Transverse colon (tissue), 4 donors: ENCODE measurements around the gene TTLL5. TPM values are rescaled to one million over a fixed set of nuclear protein-coding genes. Genes with fewer than 3 reads are reported as not detected.

ENCODE experiments used
- DNase-seq: peaks from one replicate; pipeline ENCODE4 v3.0.0-alpha.2; 2019
- H3K27ac ChIP-seq, 4 donors: fragments of 200-600 bp; sonication (generic); 2 replicates each; pipeline ENCODE4 v1.5.1; 2016 to 2018; ENCODE audit warnings: inconsistent platforms in 4 of 4
- H3K27me3 ChIP-seq: fragments of 200-600 bp; sonication (generic); 2 replicates; pipeline ENCODE4 v1.5.1; 2017; ENCODE audit warnings: inconsistent platforms
- H3K36me3 ChIP-seq, 4 donors: fragments of 200-600 bp; sonication (generic); 2 replicates each; pipeline ENCODE4 v1.5.1; 2017 to 2019; ENCODE audit warnings: inconsistent platforms in 4 of 4
- H3K4me1 ChIP-seq, 4 donors: fragments of 200-600 bp; sonication (generic); 2 replicates each; pipeline ENCODE4 v1.5.1; 2017 to 2020; ENCODE audit warnings: inconsistent platforms in 4 of 4
- H3K4me3 ChIP-seq, 4 donors: fragments of 200-600 bp; sonication (generic); 1 replicate in 1 of 4; 2 replicates in 3 of 4; pipeline versions ENCODE4 v1.5.1 to v1.6.1; 2017 to 2019; ENCODE audit warnings: inconsistent platforms in 4 of 4
- H3K9me3 ChIP-seq, 2 donors: fragments of 200-600 bp; sonication (generic); 2 replicates each; pipeline ENCODE4 v1.5.1; 2017 to 2019; ENCODE audit warnings: inconsistent platforms in 2 of 2
- CTCF ChIP-seq, 5 experiments: fragments of 200-600 bp in 3 of 5; fragments of 450-650 bp in 2 of 5; sonication (generic) in 3 of 5; IDR thresholded peaks; 1 replicate in 2 of 5; 2 replicates in 3 of 5; pipeline ENCODE4 v1.5.1; 2016 to 2017; ENCODE audit warnings: antibody characterized with exemption in 5 of 5, inconsistent platforms in 3 of 5, mild to moderate bottlenecking in 2 of 5, moderate library complexity in 1 of 5
- EP300 ChIP-seq: sonication (generic); formaldehyde crosslinking; IDR thresholded peaks from one replicate; pipeline ENCODE4 v1.6.1; 2017; ENCODE audit warnings: antibody characterized with exemption, low read depth
- POLR2A ChIP-seq: fragments of 450-650 bp; IDR thresholded peaks from one replicate; pipeline ENCODE4 v1.6.1; 2016; ENCODE audit warnings: antibody characterized with exemption, mild to moderate bottlenecking, moderate library complexity
- POLR2AphosphoS5 ChIP-seq, 3 donors: sonication (generic); formaldehyde crosslinking; IDR thresholded peaks; one replicate each; pipeline ENCODE4 v1.6.1; 2016; ENCODE audit warnings: antibody characterized with exemption in 3 of 3
- WGBS, 2 donors: methylation state at CpG; one replicate each; pipeline ENCODE4 v1.1.5; 2018; ENCODE audit warnings: low coverage in 1 of 2; 5-methylcytosine and 5-hydroxymethylcytosine counted together
- in situ Hi-C, 4 donors: fragments of 200-750 bp; cut with MboI; loops; one replicate each; pipeline versions ENCODE4 v1.15.0 to v1.15.1; 2017; ENCODE audit warnings: low sequenced_read_pairs in 3 of 4, low pct_ligation_motif_present in 1 of 4, low pct_unique_long_range_greater_than_20kb in 1 of 4
- intact Hi-C: fragments of 100-400 bp; cut with DNase I; formaldehyde crosslinking; loops from one replicate; pipeline ENCODE4 v1.15.1; 2023; ENCODE audit warnings: low total_unique reads
- total RNA-seq, 4 donors: library from RNA; depleted of rRNA; stranded (reverse); fragments of >200 nt; gene quantifications; one replicate each; pipeline ENCODE4 v1.1.0, GENCODE V29; 2016

The TTLL5 gene
- total RNA-seq, 4 donors from 2014 or later, result 16.1 to 264 (median 40.8) TPM

GRCh38 chr14:75794615-75795038 lies 133.6 kb downstream of the TTLL5 start:
- DNase-seq, result no peak
- H3K36me3 ChIP-seq, result peaks cover 0 to 9% (median 0%) of the 10 kb centered on the region in 4 donors
- no peaks in the 10 kb centered on the region for H3K4me1 ChIP-seq
- H3K4me3 ChIP-seq, result no peak overlapping the region
- TF ChIP-seq POLR2A (no peak), CTCF (IDR thresholded peaks at IDR 0.05) (peak in 1 of 5 experiments; percentile 14), POLR2AphosphoS5 (IDR thresholded peaks at IDR 0.05) (no peak)
- H3K27ac ChIP-seq, result no peak overlapping the region
- intact Hi-C loops (no loop called here), in situ Hi-C loops (loop anchor here in 1 of 4 donors (25.0 kb wide), 1 partner anchor 168 kb away; no protein-coding TSS in a partner anchor)
- WGBS, 2 donors, result 33 to 44% methylated on average over 2 of the region's 2 CpGs
- H3K9me3 ChIP-seq, result no peaks in the 10 kb centered on the region
- no peaks in the 10 kb centered on the region for H3K27me3 ChIP-seq

- intact Hi-C loops, result no loop called here
- no peak overlapping the region for H3K27ac ChIP-seq
- no peaks in the 10 kb centered on the region for H3K27me3 ChIP-seq
- H3K9me3 ChIP-seq, result peaks cover 0 to 5% of the 10 kb centered on the region in 2 donors
- peaks cover 0 to 12% (median 0%) of the 10 kb centered on the region in 4 donors for H3K36me3 ChIP-seq
- TF ChIP-seq EP300 (no peak), CTCF (IDR thresholded peaks at IDR 0.05) (no peak), POLR2AphosphoS5 (IDR thresholded peaks at IDR 0.05) (no peak), POLR2A (no peak)
- WGBS, 2 donors, result 98% methylated on average over 5 of the region's 5 CpGs; no CpG with 5 or more reads in 1 of the 2 donors
- no peak overlapping the region for H3K4me3 ChIP-seq
- in situ Hi-C loops, result no loop called here
- no peak for DNase-seq
- no peaks in the 10 kb centered on the region for H3K4me1 ChIP-seq
These were observed 139.7 kb downstream of the TTLL5 start for GRCh38 chr14:75800792-75801191.

GRCh38 chr14:75802486-75802885 lies 141.4 kb downstream of the TTLL5 start:
- DNase-seq, result no peak
- no peak for TF ChIP-seq EP300
- no peak for TF ChIP-seq CTCF (IDR thresholded peaks at IDR 0.05)
- no peak for TF ChIP-seq POLR2AphosphoS5 (IDR thresholded peaks at IDR 0.05)
- no peak for TF ChIP-seq POLR2A
- Histone ChIP-seq H3K27me3 (no peaks in the 10 kb centered on the region), H3K27ac (no peak overlapping the region), H3K4me1 (no peaks in the 10 kb centered on the region), H3K9me3 (peaks cover 0 to 5% of the 10 kb centered on the region in 2 donors), H3K4me3 (no peak overlapping the region), H3K36me3 (peaks cover 0 to 4% (median 0%) of the 10 kb centered on the region in 4 donors)
- in situ Hi-C loops (no loop called here), intact Hi-C loops (no loop called here)
- WGBS, 2 donors, result 64 to 83% methylated on average over 1 of the region's 1 CpG

GRCh38 chr14:75803765-75804164 lies 142.7 kb downstream of the TTLL5 start:
- no peak for TF ChIP-seq POLR2AphosphoS5 (IDR thresholded peaks at IDR 0.05)
- TF ChIP-seq POLR2A, result no peak
- no peak for TF ChIP-seq CTCF (IDR thresholded peaks at IDR 0.05)
- in situ Hi-C loops, result no loop called here
- H3K27ac ChIP-seq, result no peak overlapping the region
- WGBS, 2 donors, result 87 to 90% methylated on average over 2 to 5 of the region's 5 CpGs
- peaks cover 0 to 5% of the 10 kb centered on the region in 2 donors for H3K9me3 ChIP-seq
- H3K36me3 ChIP-seq, result peaks cover 0 to 7% (median 0%) of the 10 kb centered on the region in 4 donors
- no peak overlapping the region for H3K4me3 ChIP-seq
- intact Hi-C loops, result no loop called here
- no peaks in the 10 kb centered on the region for H3K4me1 ChIP-seq
- no peak for DNase-seq
- no peaks in the 10 kb centered on the region for H3K27me3 ChIP-seq
